DND-41 (cell line): ENCODE results near the gene CFAP77.

Source experiments
- ATAC-seq: fragments of 200-7000 bp; cut with Tn5 transposase; 3 replicates; pipeline ENCODE4 v1.9.1; 2021; ENCODE audit warnings: low read depth; ENCODE audit not compliant: insufficient read depth
- DNase-seq: peaks from one replicate; pipeline ENCODE4 v3.0.0-alpha.2; 2020
- H2AFZ ChIP-seq: 2 replicates; pipeline ENCODE4 v1.6.0; 2012; ENCODE audit warnings: low read depth, low read length
- H3K27ac ChIP-seq: 2 replicates; pipeline ENCODE4 v1.5.1; 2012; ENCODE audit warnings: low read length, inconsistent platforms
- H3K27me3 ChIP-seq: fragments of 200-600 bp; sonication (generic); 2 replicates; pipeline ENCODE4 v1.6.0; 2012; ENCODE audit warnings: low read length, mild to moderate bottlenecking, inconsistent platforms; ENCODE audit not compliant: insufficient read depth, poor library complexity
- H3K36me3 ChIP-seq: 2 replicates; pipeline ENCODE4 v1.5.1; 2012; ENCODE audit warnings: low read length, inconsistent platforms; ENCODE audit not compliant: insufficient read depth
- H3K4me1 ChIP-seq: 2 replicates; pipeline ENCODE4 v1.5.1; 2012; ENCODE audit warnings: mild to moderate bottlenecking, low read length; ENCODE audit not compliant: insufficient read depth
- H3K4me2 ChIP-seq: 2 replicates; pipeline ENCODE4 v1.6.0; 2012; ENCODE audit warnings: mild to moderate bottlenecking, moderate library complexity, low read length, inconsistent platforms; ENCODE audit not compliant: insufficient read depth
- H3K4me3 ChIP-seq, 2 experiments: fragments of 200-600 bp in 1 of 2; shearing (Covaris generic) in 1 of 2; 2 replicates each; pipeline ENCODE4 v1.5.1; 2012 to 2016; ENCODE audit warnings: inconsistent platforms in 2 of 2, low read length in 2 of 2, mild to moderate bottlenecking in 2 of 2, low read depth in 1 of 2, moderate library complexity in 1 of 2
- H3K79me2 ChIP-seq: 2 replicates; pipeline ENCODE4 v1.6.0; 2012; ENCODE audit warnings: low read length, inconsistent platforms; ENCODE audit not compliant: insufficient read depth
- H3K9ac ChIP-seq: 2 replicates; pipeline ENCODE4 v1.6.0; 2012; ENCODE audit warnings: low read depth, mild to moderate bottlenecking, inconsistent platforms, low read length, moderate library complexity
- H3K9me3 ChIP-seq: 2 replicates; pipeline ENCODE4 v1.5.1; 2012; ENCODE audit warnings: low read length, moderate library complexity, mild to moderate bottlenecking, inconsistent platforms; ENCODE audit not compliant: insufficient read depth, severe bottlenecking
- H4K20me1 ChIP-seq: 2 replicates; pipeline ENCODE4 v1.6.0; 2012; ENCODE audit warnings: low read length; ENCODE audit not compliant: insufficient read depth
- CTCF ChIP-seq: IDR thresholded peaks from 2 replicates; pipeline ENCODE4 v1.5.1; 2012; ENCODE audit warnings: borderline replicate concordance, low read length, moderate library complexity, mild to moderate bottlenecking; ENCODE audit not compliant: poor library complexity, severe bottlenecking; ENCODE audit errors: extremely low read depth
- EZH2 ChIP-seq: IDR thresholded peaks from 3 replicates; pipeline ENCODE4 v1.6.1; 2012; ENCODE audit warnings: borderline replicate concordance, low read depth, mild to moderate bottlenecking, moderate library complexity, low read length, inconsistent platforms; ENCODE audit not compliant: severe bottlenecking

The CFAP77 gene

GRCh38 chr9:132424857-132425674 is 15.1 kb downstream of the CFAP77 start:
- Histone ChIP-seq H2AFZ (no peak overlapping the region), H3K27me3 (peaks cover 37% of the 10 kb centered on the region), H3K4me1 (no peaks in the 10 kb centered on the region), H3K27ac (no peak overlapping the region), H4K20me1 (no peaks in the 10 kb centered on the region), H3K9ac (no peak overlapping the region), H3K79me2 (no peaks in the 10 kb centered on the region), H3K4me3 (no peak overlapping the region), H3K36me3 (no peaks in the 10 kb centered on the region), H3K9me3 (no peaks in the 10 kb centered on the region), H3K4me2 (no peak overlapping the region)
- no peak for ATAC-seq
- no peak for TF ChIP-seq CTCF
- TF ChIP-seq EZH2: no peak
- no peak for DNase-seq

- Histone ChIP-seq H3K27ac (no peak overlapping the region), H3K4me1 (no peaks in the 10 kb centered on the region), H3K36me3 (no peaks in the 10 kb centered on the region), H4K20me1 (no peaks in the 10 kb centered on the region), H3K9me3 (no peaks in the 10 kb centered on the region), H3K4me2 (no peak overlapping the region), H3K9ac (no peak overlapping the region), H2AFZ (no peak overlapping the region), H3K27me3 (peaks cover 40% of the 10 kb centered on the region), H3K4me3 (no peak overlapping the region), H3K79me2 (no peaks in the 10 kb centered on the region)
- no peak for DNase-seq
- ATAC-seq: no peak
- TF ChIP-seq EZH2 (no peak), CTCF (no peak)
Observed at GRCh38 chr9:132425675-132426062, 15.7 kb downstream of the CFAP77 start.

- no peak overlapping the region for H3K4me2 ChIP-seq
- no peaks in the 10 kb centered on the region for H4K20me1 ChIP-seq
- ATAC-seq: no peak
- H2AFZ ChIP-seq: no peak overlapping the region
- no peaks in the 10 kb centered on the region for H3K79me2 ChIP-seq
- TF ChIP-seq EZH2 (no peak), CTCF (no peak)
- H3K9me3 ChIP-seq: no peaks in the 10 kb centered on the region
- no peak overlapping the region for H3K9ac ChIP-seq
- H3K4me1 ChIP-seq: no peaks in the 10 kb centered on the region
- no peak overlapping the region for H3K4me3 ChIP-seq
- H3K27me3 ChIP-seq: peaks cover 44% of the 10 kb centered on the region
- no peak overlapping the region for H3K27ac ChIP-seq
- DNase-seq: no peak
- no peaks in the 10 kb centered on the region for H3K36me3 ChIP-seq
Observed at GRCh38 chr9:132426639-132427414, 16.8 kb downstream of the CFAP77 start.
